GM12878 (cell line): Measurements from ENCODE around the gene SLC44A4. TPM values are rescaled to one million over a fixed set of nuclear protein-coding genes. Genes with fewer than 3 reads are reported as not detected.

Experiments used
- ATAC-seq: fragments of 200-7000 bp; cut with Tn5 transposase; 3 replicates; pipeline ENCODE4 v1.9.1; 2020; ENCODE audit warnings: mild to moderate bottlenecking, moderate library complexity
- BruUV-seq: library from RNA; stranded (reverse); fragments of 400-500 nt; replicated peaks from 2 replicates; lab custom pipeline; 2021; lab: Mats Ljungman, UMichigan
- CTCF ChIA-PET: fragments of 300-600 bp; sonication (Branson Sonifier 250); formaldehyde crosslinking; extraction: SDS; loops from one replicate; lab custom pipeline; 2021; ENCODE audit warnings: inconsistent platforms; lab: Yijun Ruan, JAX
- POLR2A ChIA-PET: fragments of 350-600 bp; formaldehyde crosslinking; extraction: SDS; loops from one replicate; lab custom pipeline; 2021; ENCODE audit warnings: inconsistent platforms; lab: Charles Lee
- RAD21 ChIA-PET: fragments of 300-600 bp; sonication (Branson Sonifier 250); formaldehyde crosslinking; loops from one replicate; lab custom pipeline; 2023; ENCODE audit warnings: antibody characterized with exemption; ENCODE audit not compliant: unreplicated experiment; lab: Charles Lee
- SMC1A ChIA-PET: fragments of 300-600 bp; sonication (Branson Sonifier 250); formaldehyde crosslinking; loops from one replicate; lab custom pipeline; 2023; ENCODE audit not compliant: unreplicated experiment, uncharacterized antibody; lab: Charles Lee
- DNase-seq: peaks from one replicate; pipeline ENCODE4 v3.0.0-alpha.2; 2011; ENCODE audit warnings: low read depth, low spot score
- FAIRE-seq: peaks from 3 replicates; lab custom pipeline; 2011; peaks lifted over from hg19 to GRCh38; lab: Jason Lieb, UNC
- H2AFZ ChIP-seq: 2 replicates; pipeline ENCODE4 v1.6.0; 2011; ENCODE audit warnings: low read depth, low read length, control low read depth; ENCODE audit not compliant: control insufficient read depth
- H3K27ac ChIP-seq: 2 replicates; pipeline ENCODE4 v1.5.1; 2011; ENCODE audit warnings: control low read depth; ENCODE audit not compliant: control insufficient read depth, insufficient read depth
- H3K27me3 ChIP-seq, 2 experiments: replicated peaks in 1 of 2; 2 replicates each; pipeline versions ENCODE4 v1.6.0 to v1.6.1; 2011; ENCODE audit warnings: low read length in 1 of 2; ENCODE audit not compliant: control insufficient read depth in 2 of 2, insufficient read depth in 2 of 2
- H3K36me3 ChIP-seq, 2 experiments: 2 replicates each; pipeline ENCODE4 v1.5.1; 2011; ENCODE audit warnings: low read length in 1 of 2; ENCODE audit not compliant: control insufficient read depth in 2 of 2, insufficient read depth in 2 of 2
- H3K4me1 ChIP-seq: 2 replicates; pipeline ENCODE4 v1.6.1; 2011; ENCODE audit warnings: mild to moderate bottlenecking, low read length, moderate library complexity, mixed read lengths; ENCODE audit not compliant: control insufficient read depth, insufficient read depth
- H3K4me2 ChIP-seq: 2 replicates; pipeline ENCODE4 v1.6.0; 2011; ENCODE audit warnings: control low read depth; ENCODE audit not compliant: control insufficient read depth, insufficient read depth
- H3K4me3 ChIP-seq: fragments of 200-600 bp; sonication (generic); 2 replicates; pipeline ENCODE4 v1.5.1; 2016
- H3K79me2 ChIP-seq: 2 replicates; pipeline ENCODE4 v1.6.0; 2011; ENCODE audit warnings: low read length; ENCODE audit not compliant: control insufficient read depth, insufficient read depth
- H3K9ac ChIP-seq: 2 replicates; pipeline ENCODE4 v1.8.0; 2011; ENCODE audit warnings: low read length, control low read depth, mixed read lengths; ENCODE audit not compliant: control insufficient read depth, insufficient read depth
- H3K9me3 ChIP-seq: replicated peaks from 3 replicates; pipeline ENCODE4 v1.5.1; 2011; ENCODE audit warnings: mild to moderate bottlenecking, low read length; ENCODE audit not compliant: control insufficient read depth, insufficient read depth
- H4K20me1 ChIP-seq: 2 replicates; pipeline ENCODE4 v1.6.0; 2011; ENCODE audit not compliant: control insufficient read depth, insufficient read depth
- ATF3 ChIP-seq: IDR thresholded peaks from 2 replicates; pipeline ENCODE4 v1.6.1; 2011; ENCODE audit warnings: low read depth, mild to moderate bottlenecking, low read length, moderate library complexity, borderline replicate concordance; ENCODE audit errors: extremely low read depth
- CUX1 ChIP-seq: IDR thresholded peaks from 2 replicates; pipeline ENCODE4 v1.6.1; 2012; ENCODE audit warnings: improper control_type of control experiment, low read depth, low read length; ENCODE audit not compliant: insufficient replicate concordance
- E2F4 ChIP-seq: IDR thresholded peaks from 2 replicates; pipeline ENCODE4 v1.6.1; 2012; ENCODE audit warnings: low read depth, low read length, improper control_type of control experiment
- KAT2A ChIP-seq: conservative IDR thresholded peaks from 2 replicates; pipeline ENCODE4 v1.6.1; 2011; ENCODE audit warnings: low read depth, low read length; ENCODE audit not compliant: control insufficient read depth
- NFYA ChIP-seq: IDR thresholded peaks from 2 replicates; pipeline ENCODE4 v1.6.1; 2011; ENCODE audit warnings: low read depth, mild to moderate bottlenecking, low read length, improper control_type of control experiment, borderline replicate concordance
- NRF1 ChIP-seq: conservative IDR thresholded peaks from 2 replicates; pipeline ENCODE4 v1.6.1; 2011; ENCODE audit warnings: mild to moderate bottlenecking, low read depth, low read length, improper control_type of control experiment
- POU2F2 ChIP-seq: IDR thresholded peaks from 3 replicates; pipeline ENCODE4 v1.6.1; 2011; ENCODE audit warnings: low read depth, mild to moderate bottlenecking, low read length, borderline replicate concordance
- RELB ChIP-seq: fragments of 450-650 bp; IDR thresholded peaks from 2 replicates; pipeline ENCODE4 v1.6.1; 2017; ENCODE audit warnings: low read depth, mild to moderate bottlenecking, moderate library complexity
- SUZ12 ChIP-seq: fragments of 200-600 bp; sonication (generic); IDR thresholded peaks from one replicate; pipeline ENCODE4 v1.6.1; 2018; ENCODE audit warnings: antibody characterized with exemption, mild to moderate bottlenecking; ENCODE audit not compliant: unreplicated experiment
- TARDBP ChIP-seq: IDR thresholded peaks from 2 replicates; pipeline ENCODE4 v1.6.1; 2016; ENCODE audit warnings: borderline replicate concordance
- ZNF207 ChIP-seq: fragments of 450-650 bp; IDR thresholded peaks from 2 replicates; pipeline ENCODE4 v1.6.1; 2014; ENCODE audit warnings: antibody characterized with exemption, mild to moderate bottlenecking, borderline replicate concordance
- ZNF274 ChIP-seq: IDR thresholded peaks from one replicate; pipeline ENCODE4 v1.8.0; 2011; ENCODE audit not compliant: insufficient read length, insufficient read depth
- WGBS: methylation state at CpG from one replicate; pipeline ENCODE4 v1.1.6; 2016; ENCODE audit warnings: low lambda C conversion rate; ENCODE audit not compliant: insufficient replicate concordance, insufficient coverage; ENCODE audit errors: missing lambda C conversion rate; 5-methylcytosine and 5-hydroxymethylcytosine counted together
- in situ Hi-C: fragments of 300-500 bp; cut with MboI; formaldehyde crosslinking; loops from 9 replicates; pipeline ENCODE4 v1.14.3; 2018; ENCODE audit warnings: mixed read lengths
- intact Hi-C: fragments of 100-400 bp; cut with micrococcal nuclease; formaldehyde crosslinking; loops from one replicate; pipeline ENCODE4 v1.14.2; 2022; ENCODE audit not compliant: unreplicated experiment
- polyA plus RNA-seq, 11 experiments: library from polyadenylated mRNA; depleted of rRNA in 4 of 11; unstranded in 6 of 11; stranded (reverse) in 5 of 11; fragments of >200 nt; fragmentation: Nextera tagmentation in 4 of 11; fragmentation: Illumina TruSeq in 1 of 11; extraction: Ambion mirVana in 4 of 11; extraction: Trizol in 1 of 11; gene quantifications; 1 replicate in 1 of 11; 2 replicates in 10 of 11; pipeline versions ENCODE4 v1.2.1 to v1.2.3, GENCODE V29; 2011 to 2016; ENCODE audit warnings: inconsistent platforms in 2 of 11, missing spikeins in 2 of 11, low read depth in 1 of 11
- total RNA-seq, 4 experiments: library from RNA; depleted of rRNA in 3 of 4; stranded (reverse); fragments of >200 nt in 3 of 4; fragmentation: Illumina TruSeq in 1 of 4; extraction: Trizol in 1 of 4; gene quantifications; 2 replicates each; pipeline versions ENCODE4 v1.2.1 to v1.2.3, GENCODE V29; 2013 to 2021

Gene SLC44A4
- total and polyA plus RNA-seq, 10 of the 15 experiments (the other 5 are each of a cell fraction or from before 2014, with no cell fraction given) = 0.04 to 0.24 (median 0.15) TPM; not detected in 3

GRCh38 chr6:31877125-31877650 is 1.6 kb downstream of the SLC44A4 start (continued):
- TF ChIP-seq NRF1 (no peak), ZNF274 (no peak), POU2F2 (no peak), NFYA (no peak)

GRCh38 chr6:31876357-31876756 is 2.4 kb downstream of the SLC44A4 start:
- POLR2A ChIA-PET = interaction anchor here (0.6 to 1.0 kb wide), 2 partner anchors 13 to 124 kb away, joined by 3 read pairs; no protein-coding TSS in a partner anchor
- BruUV-seq = no TSS peak
- CTCF ChIA-PET = interaction anchor here (0.8 to 1.5 kb wide), 3 partner anchors 8 to 49 kb away, joined by 3 to 6 read pairs (median 5); partner anchors contain the start of gene HSPA1B
- Histone ChIP-seq H3K9ac (no peak overlapping the region), H2AFZ (no peak overlapping the region), H4K20me1 (no peaks in the 10 kb centered on the region), H3K4me1 (no peaks in the 10 kb centered on the region), H3K27me3 (no peaks in the 10 kb centered on the region), H3K4me3 (no peak overlapping the region), H3K9me3 (no peaks in the 10 kb centered on the region), H3K4me2 (no peak overlapping the region), H3K36me3 (peaks cover 0 to 6% of the 10 kb centered on the region in 2 experiments; a peak in 2 of 4 replicates), H3K27ac (no peak overlapping the region), H3K79me2 (no peaks in the 10 kb centered on the region)
- RAD21 ChIA-PET = no interaction called here
- ATAC-seq = no peak
- in situ Hi-C loops (no loop called here), intact Hi-C loops (no loop called here)
- no peak for FAIRE-seq
- DNase-seq = no peak
- SMC1A ChIA-PET = interaction anchor here (0.6 to 1.9 kb wide), 3 partner anchors 13 to 20 kb away, joined by 3 to 5 read pairs (median 3); partner anchors contain the start of gene NEU1
- 66% methylated on average over 7 of the region's 7 CpGs for WGBS
- TF ChIP-seq ZNF207 (no peak), RELB (no peak), KAT2A (no peak), POU2F2 (no peak), ATF3 (no peak), CUX1 (no peak), TARDBP (no peak), E2F4 (no peak), SUZ12 (no peak)
